ENCODE measurements around the gene JAKMIP3. TPM values are rescaled to one million over a fixed set of nuclear protein-coding genes. Genes with fewer than 3 reads are reported as not detected.

The JAKMIP3 gene
- total RNA-seq, 1 donor from 2014 or later: 0.17 TPM

- H3K36me3 Mint-ChIP-seq (ENCODE audit: insufficient read depth): no peaks in the 10 kb centered on the region
- no peak for DNase-seq (ENCODE audit: low spot score, unreplicated experiment)
Measured at GRCh38 chr10:132043861-132044695, 21.7 kb upstream of the JAKMIP3 start.

GRCh38 chr10:132044803-132045202, 20.9 kb upstream of the JAKMIP3 start:
- TF ChIP-seq CTCF (IDR thresholded peaks at IDR 0.05; ENCODE audit: unreplicated experiment): no peak
- no peak for DNase-seq (ENCODE audit: low spot score, unreplicated experiment)
- no peaks in the 10 kb centered on the region for H3K36me3 Mint-ChIP-seq (ENCODE audit: insufficient read depth)
- H3K4me1 Mint-ChIP-seq (ENCODE audit: low read depth): peaks cover 7% of the 10 kb centered on the region
- H3K9me3 Mint-ChIP-seq (ENCODE audit: low read depth): no peaks in the 10 kb centered on the region
- H3K27me3 Mint-ChIP-seq: peaks cover 73% of the 10 kb centered on the region
- no peak overlapping the region for H3K4me3 Mint-ChIP-seq (ENCODE audit: low read depth)
- no peak overlapping the region for H3K27ac Mint-ChIP-seq

More at GRCh38 chr10:132043861-132044695, 21.7 kb upstream of the JAKMIP3 start:
- Mint-ChIP-seq H3K9me3 (ENCODE audit: low read depth) (no peaks in the 10 kb centered on the region), H3K4me1 (ENCODE audit: low read depth) (peaks cover 7% of the 10 kb centered on the region), H3K27ac (no peak overlapping the region), H3K4me3 (ENCODE audit: low read depth) (no peak overlapping the region), H3K27me3 (peaks cover 72% of the 10 kb centered on the region)
- no peak for TF ChIP-seq CTCF (IDR thresholded peaks at IDR 0.05; ENCODE audit: unreplicated experiment)

- Mint-ChIP-seq H3K27ac (no peak overlapping the region), H3K4me1 (ENCODE audit: low read depth) (peaks cover 7% of the 10 kb centered on the region), H3K27me3 (peaks cover 72% of the 10 kb centered on the region), H3K36me3 (ENCODE audit: insufficient read depth) (no peaks in the 10 kb centered on the region), H3K9me3 (ENCODE audit: low read depth) (no peaks in the 10 kb centered on the region), H3K4me3 (ENCODE audit: low read depth) (no peak overlapping the region)
- no peak for TF ChIP-seq CTCF (IDR thresholded peaks at IDR 0.05; ENCODE audit: unreplicated experiment)
- no peak for DNase-seq (ENCODE audit: low spot score, unreplicated experiment)
Measured at GRCh38 chr10:132045324-132045723, 20.4 kb upstream of the JAKMIP3 start.

GRCh38 chr10:132047575-132048293, 18.0 kb upstream of the JAKMIP3 start:
- DNase-seq (ENCODE audit: low spot score, unreplicated experiment): no peak
- no peaks in the 10 kb centered on the region for H3K36me3 Mint-ChIP-seq (ENCODE audit: insufficient read depth)
- peaks cover 51% of the 10 kb centered on the region for H3K27me3 Mint-ChIP-seq
- peaks cover 7% of the 10 kb centered on the region for H3K4me1 Mint-ChIP-seq (ENCODE audit: low read depth)
- TF ChIP-seq CTCF (IDR thresholded peaks at IDR 0.05; ENCODE audit: unreplicated experiment): no peak
- peaks cover 7% of the 10 kb centered on the region for H3K9me3 Mint-ChIP-seq (ENCODE audit: low read depth)
- H3K27ac Mint-ChIP-seq: no peak overlapping the region
- H3K4me3 Mint-ChIP-seq (ENCODE audit: low read depth): no peak overlapping the region

GRCh38 chr10:132048294-132048667, 17.5 kb upstream of the JAKMIP3 start:
- no peak for TF ChIP-seq CTCF (IDR thresholded peaks at IDR 0.05; ENCODE audit: unreplicated experiment)
- Mint-ChIP-seq H3K27me3 (peaks cover 48% of the 10 kb centered on the region), H3K4me1 (ENCODE audit: low read depth) (peaks cover 7% of the 10 kb centered on the region), H3K9me3 (ENCODE audit: low read depth) (peaks cover 9% of the 10 kb centered on the region), H3K36me3 (ENCODE audit: insufficient read depth) (no peaks in the 10 kb centered on the region), H3K27ac (no peak overlapping the region), H3K4me3 (ENCODE audit: low read depth) (no peak overlapping the region)
- no peak for DNase-seq (ENCODE audit: low spot score, unreplicated experiment)

Data from progenitor cell of endocrine pancreas (in vitro differentiated cells).